Activated CD4-positive, alpha-beta T cell treated with anti-CD3 and anti-CD28 coated beads for 36 hours (primary cell): ENCODE results near the gene PALM2AKAP2. TPM values are rescaled to one million over a fixed set of nuclear protein-coding genes. Genes with fewer than 3 reads are reported as not detected.

Experiments
- ATAC-seq: fragments of 200-7000 bp; cut with Tn5 transposase; one replicate; pipeline ENCODE4 v1.10.0; 2021; ENCODE audit warnings: mild to moderate bottlenecking, moderate library complexity
- CTCF ChIA-PET: fragments of 350-600 bp; sonication (Branson Sonifier 250); formaldehyde crosslinking; loops from one replicate; lab custom pipeline; 2021; ENCODE audit warnings: antibody characterized with exemption; lab: Charles Lee
- POLR2A ChIA-PET: fragments of 350-600 bp; sonication (Branson Sonifier 250); formaldehyde crosslinking; loops from one replicate; lab custom pipeline; 2021; ENCODE audit warnings: antibody characterized with exemption, inconsistent platforms; lab: Charles Lee
- DNase-seq: peaks from one replicate; pipeline ENCODE4 v3.0.0-alpha.2; 2020
- H3K27ac Mint-ChIP-seq: one replicate; pipeline ENCODE4 v1.8.0; 2021; ENCODE audit warnings: mixed read lengths
- H3K27me3 Mint-ChIP-seq: one replicate; pipeline ENCODE4 v1.8.0; 2021; ENCODE audit warnings: mixed read lengths
- H3K36me3 Mint-ChIP-seq: one replicate; pipeline ENCODE4 v1.8.0; 2021; ENCODE audit warnings: low read depth, mixed read lengths
- H3K4me1 Mint-ChIP-seq: one replicate; pipeline ENCODE4 v1.8.0; 2021; ENCODE audit warnings: mixed read lengths
- H3K4me3 Mint-ChIP-seq: one replicate; pipeline ENCODE4 v1.8.0; 2021; ENCODE audit warnings: mild to moderate bottlenecking, moderate library complexity, mixed read lengths
- H3K9me3 Mint-ChIP-seq: one replicate; pipeline ENCODE4 v1.8.0; 2021; ENCODE audit warnings: low read depth, mixed read lengths
- intact Hi-C, 2 experiments: fragments of 100-400 bp; cut with DNase I in 1 of 2; cut with micrococcal nuclease in 1 of 2; formaldehyde crosslinking; loops; one replicate each; pipeline versions ENCODE4 v1.14.2 to v1.15.1; 2022 to 2024; cut with DNase I, micrococcal nuclease
- total RNA-seq, 2 experiments: library from RNA; stranded (reverse); gene quantifications; one replicate each; pipeline ENCODE4 v1.2.3, GENCODE V29; 2021

Gene PALM2AKAP2
- 1 to 10 TPM in 1 of 2 experiments, under 1 TPM in 1; 0.39 to 1.0 TPM for total RNA-seq

DNA sequence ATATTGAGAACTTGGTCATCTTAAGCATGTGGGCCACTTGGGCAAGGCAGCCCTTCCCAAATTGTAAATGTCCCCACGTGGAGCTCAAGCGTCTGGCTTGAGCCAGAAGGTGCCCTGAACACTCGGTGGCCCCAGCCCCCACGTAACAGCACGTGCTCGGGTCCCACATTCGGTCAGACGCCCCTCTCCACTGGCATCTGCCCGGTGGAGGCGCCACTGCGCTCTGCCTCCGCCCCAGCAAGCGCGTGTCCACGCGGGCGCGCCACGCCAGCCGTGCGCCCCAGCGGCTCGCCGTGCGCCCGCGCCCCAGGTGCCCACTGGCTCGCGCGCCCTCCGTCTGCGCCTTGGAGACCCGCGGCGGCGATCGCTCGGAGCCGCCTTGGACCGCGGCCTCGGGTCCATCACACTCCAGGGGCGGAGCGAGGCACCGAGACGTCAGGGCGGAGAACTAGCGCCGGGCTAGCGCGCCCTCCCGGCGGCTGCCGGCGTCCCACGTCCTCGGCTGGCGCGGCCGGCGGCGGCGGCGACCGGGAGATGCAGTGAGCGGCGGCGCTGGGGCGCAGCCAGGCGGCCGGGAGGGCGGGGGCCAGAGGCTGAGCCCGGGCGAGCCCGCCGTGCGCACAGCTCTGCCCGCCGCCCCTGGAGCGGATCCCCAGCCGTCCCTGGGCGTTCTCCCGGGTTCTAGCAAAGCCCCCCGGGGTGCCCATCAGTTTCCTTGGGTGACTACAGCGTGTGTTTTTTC lies at the start of gene PALM2AKAP2:
TSS of gene PALM2AKAP2 (plus strand) at position 488 of the 742 bp plus-strand sequence. CDS start 291 bp downstream, outside the sequence.
- Mint-ChIP-seq H3K4me1 (peaks cover 6% of the 10 kb centered on the region), H3K4me3 (no peak within 1 kb of the TSS), H3K9me3 (no peaks in the 10 kb centered on the region), H3K36me3 (no peaks in the 10 kb centered on the region), H3K27me3 (peaks cover 37% of the 10 kb centered on the region), H3K27ac (no peak within 1 kb of the TSS)
- POLR2A ChIA-PET, result no interaction called here
- CTCF ChIA-PET, result interaction anchor here (0.7 kb wide), 1 partner anchor 28 kb away, joined by 3 read pairs; no protein-coding TSS in a partner anchor
- ATAC-seq (peak; percentile 44), DNase-seq (peak; percentile 31)
- intact Hi-C loops, result no loop called here

DNA sequence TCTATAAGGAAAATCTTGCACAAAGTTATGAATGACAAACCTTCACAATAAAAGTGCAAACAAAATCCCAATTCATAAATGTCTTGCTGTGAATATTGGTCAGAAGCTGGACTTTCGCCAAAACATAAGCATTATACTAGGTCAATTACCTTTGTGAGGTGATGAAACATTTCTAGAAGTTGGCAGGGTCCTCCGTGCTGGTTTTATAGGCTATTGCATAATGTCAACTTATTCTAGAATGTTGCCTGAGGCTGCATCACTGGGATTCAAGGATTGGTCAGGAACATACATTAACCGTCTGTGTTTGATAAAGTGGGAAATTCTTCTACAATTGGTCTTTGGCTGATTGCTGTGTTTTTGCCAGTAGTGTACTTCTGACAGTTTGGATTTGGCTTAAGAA lies 49.8 kb upstream of the PALM2AKAP2 start:
- DNase-seq (no peak), ATAC-seq (no peak)
- Mint-ChIP-seq H3K36me3 (no peaks in the 10 kb centered on the region), H3K27me3 (peaks cover 10% of the 10 kb centered on the region), H3K4me1 (no peaks in the 10 kb centered on the region), H3K4me3 (no peak overlapping the region), H3K27ac (no peak overlapping the region), H3K9me3 (no peaks in the 10 kb centered on the region)
- intact Hi-C loops, result no loop called here
- ChIA-PET POLR2A (no interaction called here), CTCF (no interaction called here)

DNA sequence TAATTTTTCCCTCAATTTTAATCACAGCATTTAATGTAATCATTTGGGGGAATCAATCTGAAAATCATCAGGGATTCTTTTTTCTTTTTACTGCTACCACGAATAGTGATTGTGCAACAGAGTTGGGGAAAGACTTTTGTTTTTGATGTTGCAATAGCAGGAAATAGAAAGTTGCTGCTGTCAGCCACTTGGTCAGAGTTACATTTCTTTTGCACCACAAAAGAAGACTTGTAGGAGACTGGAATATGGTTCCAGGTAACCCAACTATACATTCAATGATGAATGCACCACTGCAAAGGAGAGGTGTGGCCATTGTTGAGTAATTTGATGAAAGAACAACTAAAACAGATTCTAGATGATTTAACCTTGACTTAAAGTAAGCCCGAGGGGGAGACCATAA lies 46.3 kb upstream of the PALM2AKAP2 start:
- no peaks in the 10 kb centered on the region for H3K9me3 Mint-ChIP-seq
- intact Hi-C loops, result no loop called here
- no peak overlapping the region for H3K4me3 Mint-ChIP-seq
- ATAC-seq (peak; percentile 51), DNase-seq (no peak)
- no peaks in the 10 kb centered on the region for H3K4me1 Mint-ChIP-seq
- ChIA-PET POLR2A (no interaction called here), CTCF (no interaction called here)
- no peaks in the 10 kb centered on the region for H3K36me3 Mint-ChIP-seq
- peaks cover 11% of the 10 kb centered on the region for H3K27me3 Mint-ChIP-seq
- no peak overlapping the region for H3K27ac Mint-ChIP-seq

DNA sequence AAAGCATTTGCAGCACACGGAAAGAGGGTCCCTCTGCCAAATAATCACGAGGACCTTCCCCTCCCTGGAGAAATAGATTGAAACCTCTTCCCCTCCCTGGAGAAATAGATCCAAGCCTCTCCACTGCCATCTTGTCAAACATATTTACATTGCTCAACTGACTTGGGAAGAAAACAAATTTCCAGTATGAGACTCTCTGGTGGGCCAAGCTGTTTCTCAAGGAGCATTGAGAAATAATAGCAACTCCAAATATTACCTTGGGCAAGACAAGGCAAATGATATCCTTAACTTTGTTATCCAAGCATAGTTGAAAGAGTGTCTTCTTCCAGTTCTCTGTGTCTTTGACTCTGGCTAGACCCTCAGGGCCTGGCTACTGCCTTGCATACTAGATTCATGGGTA lies 45.2 kb upstream of the PALM2AKAP2 start:
- Mint-ChIP-seq H3K27me3 (peaks cover 10% of the 10 kb centered on the region), H3K4me1 (no peaks in the 10 kb centered on the region), H3K9me3 (no peaks in the 10 kb centered on the region), H3K4me3 (no peak overlapping the region), H3K36me3 (no peaks in the 10 kb centered on the region), H3K27ac (no peak overlapping the region)
- no peak for DNase-seq
- intact Hi-C loops, result no loop called here
- ChIA-PET CTCF (no interaction called here), POLR2A (no interaction called here)
- ATAC-seq, result no peak

DNA sequence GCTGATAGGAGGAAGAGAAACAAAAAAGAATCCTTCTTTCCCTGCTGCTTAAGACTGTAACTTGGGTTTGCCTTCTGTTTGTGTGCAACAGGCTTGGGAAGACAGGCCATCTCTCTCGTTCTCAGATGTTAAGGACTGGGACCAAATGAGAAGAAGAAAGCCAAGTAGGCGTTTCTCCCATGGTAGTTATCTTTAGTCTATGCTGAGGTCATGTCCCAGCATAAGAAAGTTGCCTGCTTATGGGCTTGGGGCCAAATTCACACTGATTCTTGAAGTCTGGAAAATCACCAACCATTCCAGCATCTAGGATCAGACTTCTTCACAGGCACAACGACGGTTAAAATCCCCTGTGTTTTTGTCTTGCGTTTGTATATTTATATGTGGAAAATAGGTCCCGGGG lies 44.2 kb upstream of the PALM2AKAP2 start:
- POLR2A ChIA-PET, result no interaction called here
- H3K27ac Mint-ChIP-seq, result no peak overlapping the region
- H3K9me3 Mint-ChIP-seq, result no peaks in the 10 kb centered on the region
- no peaks in the 10 kb centered on the region for H3K36me3 Mint-ChIP-seq
- intact Hi-C loops, result no loop called here
- CTCF ChIA-PET, result no interaction called here
- ATAC-seq, result no peak
- no peaks in the 10 kb centered on the region for H3K4me1 Mint-ChIP-seq
- peaks cover 10% of the 10 kb centered on the region for H3K27me3 Mint-ChIP-seq
- H3K4me3 Mint-ChIP-seq, result no peak overlapping the region
- no peak for DNase-seq

DNA sequence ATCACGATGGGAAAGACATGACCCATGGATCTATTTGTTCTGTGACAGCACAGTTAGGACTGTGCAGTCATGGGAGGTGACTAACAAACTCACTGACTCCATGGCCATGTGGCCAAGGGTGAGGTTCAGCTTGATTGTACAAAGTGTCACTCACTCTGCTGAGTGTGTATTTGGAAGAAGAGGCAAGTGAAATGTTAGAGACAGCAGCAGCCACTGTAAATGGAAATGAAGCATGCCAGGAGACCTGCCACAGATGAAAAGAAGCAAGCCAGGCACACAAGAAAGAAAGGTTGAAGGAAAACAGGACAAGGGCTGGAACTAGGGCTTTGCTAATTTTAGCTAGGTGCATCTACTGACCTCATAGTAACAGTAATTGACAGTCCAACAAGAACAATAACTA lies 42.7 kb upstream of the PALM2AKAP2 start:
- ChIA-PET CTCF (no interaction called here), POLR2A (no interaction called here)
- no peak overlapping the region for H3K27ac Mint-ChIP-seq
- ATAC-seq, result no peak
- H3K4me3 Mint-ChIP-seq, result no peak overlapping the region
- H3K27me3 Mint-ChIP-seq, result peaks cover 12% of the 10 kb centered on the region
- DNase-seq, result no peak
- intact Hi-C loops, result no loop called here
- no peaks in the 10 kb centered on the region for H3K36me3 Mint-ChIP-seq
- H3K4me1 Mint-ChIP-seq, result no peaks in the 10 kb centered on the region
- no peaks in the 10 kb centered on the region for H3K9me3 Mint-ChIP-seq

DNA sequence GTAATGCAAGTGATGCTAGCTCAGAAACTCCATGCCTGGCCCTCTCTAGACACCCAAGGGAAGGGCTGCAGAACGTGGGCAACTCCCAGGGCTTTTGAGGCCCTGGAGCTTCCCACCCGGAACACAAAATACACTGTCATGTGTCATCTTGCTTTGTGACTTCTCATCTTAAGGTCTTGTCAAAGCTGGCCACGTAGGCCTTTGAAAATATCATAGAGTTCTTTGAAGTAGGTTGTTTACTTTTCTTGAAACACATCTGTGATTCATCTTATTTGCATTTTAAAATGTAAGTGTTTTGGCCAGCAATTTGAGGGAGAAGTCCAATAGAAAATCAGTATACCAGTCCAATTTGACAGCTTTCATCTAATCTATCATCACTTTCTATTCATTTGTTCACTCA lies 40.2 kb upstream of the PALM2AKAP2 start:
- DNase-seq, result no peak
- Mint-ChIP-seq H3K4me1 (no peaks in the 10 kb centered on the region), H3K27me3 (peaks cover 11% of the 10 kb centered on the region), H3K9me3 (no peaks in the 10 kb centered on the region), H3K27ac (no peak overlapping the region), H3K36me3 (no peaks in the 10 kb centered on the region), H3K4me3 (no peak overlapping the region)
- intact Hi-C loops, result no loop called here
- ChIA-PET POLR2A (no interaction called here), CTCF (no interaction called here)
- ATAC-seq, result no peak

DNA sequence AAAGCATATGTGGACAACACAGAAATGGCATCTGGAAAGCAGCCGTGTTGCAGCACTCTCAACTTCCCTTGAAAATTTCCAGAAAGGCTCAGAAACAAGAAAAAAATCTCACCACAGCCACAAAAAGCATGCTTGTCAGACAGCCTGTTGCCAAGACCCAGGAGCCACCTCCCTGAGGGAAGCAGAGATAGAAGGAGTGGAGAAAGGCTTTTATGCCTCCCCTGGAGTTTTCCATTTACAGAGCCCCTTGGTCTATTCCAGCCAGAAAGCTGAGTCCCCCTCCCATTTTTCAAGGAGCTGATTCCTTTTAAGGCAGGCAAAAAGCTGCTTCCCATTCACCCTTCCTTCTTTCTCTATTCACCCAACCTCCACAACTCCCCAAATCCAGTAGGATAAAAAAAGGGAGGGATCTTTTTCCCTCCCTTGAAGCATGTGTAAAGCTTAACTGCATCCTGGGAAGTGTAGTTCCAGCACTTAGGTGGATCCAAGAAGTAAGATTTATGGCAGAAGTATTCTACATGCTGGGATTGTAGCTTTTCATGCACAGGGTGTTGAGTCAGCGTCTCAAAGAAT lies 37.1 kb upstream of the PALM2AKAP2 start:
- Mint-ChIP-seq H3K9me3 (no peaks in the 10 kb centered on the region), H3K36me3 (no peaks in the 10 kb centered on the region), H3K27ac (no peak overlapping the region), H3K27me3 (peaks cover 19% of the 10 kb centered on the region), H3K4me3 (no peak overlapping the region), H3K4me1 (no peaks in the 10 kb centered on the region)
- CTCF ChIA-PET, result interaction anchor here (0.5 kb wide), 1 partner anchor 114 kb away, joined by 3 read pairs; no protein-coding TSS in a partner anchor
- intact Hi-C loops, result no loop called here
- POLR2A ChIA-PET, result no interaction called here
- ATAC-seq (no peak), DNase-seq (no peak)

DNA sequence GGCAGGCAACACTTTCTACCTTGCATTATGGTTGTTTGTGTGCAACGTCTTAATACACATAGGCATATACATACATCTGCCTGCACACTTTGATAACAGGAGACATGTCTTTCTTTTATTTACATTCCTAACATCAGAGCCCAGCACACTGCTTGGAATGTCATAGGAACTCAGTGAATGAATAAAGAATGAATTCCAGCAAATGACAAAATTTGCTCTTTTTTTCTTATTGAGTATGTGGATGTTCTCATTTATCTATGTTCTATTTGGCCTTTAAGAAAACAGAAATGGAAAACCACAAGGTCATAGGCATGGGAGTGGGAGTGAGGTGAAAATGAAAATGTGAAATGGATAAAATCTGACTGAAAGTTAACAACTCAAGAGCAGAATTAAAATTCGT lies 36.3 kb upstream of the PALM2AKAP2 start:
- DNase-seq (no peak), ATAC-seq (no peak)
- intact Hi-C loops, result no loop called here
- Mint-ChIP-seq H3K9me3 (no peaks in the 10 kb centered on the region), H3K27me3 (peaks cover 19% of the 10 kb centered on the region), H3K4me1 (no peaks in the 10 kb centered on the region), H3K4me3 (no peak overlapping the region), H3K36me3 (no peaks in the 10 kb centered on the region), H3K27ac (no peak overlapping the region)
- POLR2A ChIA-PET, result no interaction called here
- CTCF ChIA-PET, result interaction anchor here (1.2 kb wide), 1 partner anchor 169 kb away, joined by 3 read pairs; no protein-coding TSS in a partner anchor

DNA sequence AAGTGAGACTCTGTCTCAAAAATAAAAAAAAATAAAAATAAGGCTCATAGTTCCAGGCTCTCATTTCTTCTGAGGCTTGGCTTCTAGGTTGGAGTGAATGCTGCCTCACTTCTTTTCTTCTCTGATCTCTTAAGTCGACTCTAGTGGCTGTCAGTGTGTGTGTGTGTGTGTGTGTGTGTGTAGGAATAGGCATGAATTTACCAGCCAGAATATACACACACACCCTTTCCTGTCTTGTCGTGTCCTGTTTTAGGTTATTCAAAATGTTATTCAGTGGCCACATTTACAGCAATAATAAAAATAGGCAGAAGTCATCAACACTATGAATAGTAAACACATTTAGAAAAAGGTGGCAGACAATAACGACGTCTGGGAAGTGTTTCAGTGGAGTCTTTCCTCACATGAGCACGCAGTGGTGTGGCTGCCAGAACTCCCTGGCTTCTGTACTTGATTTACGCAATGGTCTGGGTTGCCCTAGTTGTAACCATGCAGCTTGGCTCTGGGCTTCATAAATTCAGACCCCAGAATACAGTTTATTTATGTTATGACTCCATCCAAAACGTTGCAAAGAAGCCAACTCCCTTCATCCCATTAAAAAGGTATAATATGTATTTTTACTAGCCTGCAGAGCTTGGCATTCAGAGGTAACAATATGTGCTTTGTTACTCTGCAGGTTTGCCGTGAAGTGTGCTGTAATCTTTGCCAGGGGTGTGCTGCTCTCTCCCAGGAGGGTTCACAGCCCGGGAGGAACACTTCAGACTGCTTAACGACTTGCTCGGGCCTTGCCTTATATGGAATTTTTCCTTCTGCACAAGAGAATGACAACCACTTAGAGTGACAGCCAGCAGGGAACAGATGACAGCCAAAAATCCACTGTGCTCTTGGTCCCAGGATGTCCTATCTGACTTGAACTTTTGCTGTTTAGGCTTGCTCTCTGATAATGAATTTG lies 34.4 kb upstream of the PALM2AKAP2 start:
- intact Hi-C loops, result no loop called here
- ChIA-PET POLR2A (no interaction called here), CTCF (no interaction called here)
- H3K9me3 Mint-ChIP-seq, result no peaks in the 10 kb centered on the region
- DNase-seq, result no peak
- no peaks in the 10 kb centered on the region for H3K36me3 Mint-ChIP-seq
- no peaks in the 10 kb centered on the region for H3K4me1 Mint-ChIP-seq
- H3K27ac Mint-ChIP-seq, result no peak overlapping the region
- H3K27me3 Mint-ChIP-seq, result peaks cover 20% of the 10 kb centered on the region
- no peak for ATAC-seq
- H3K4me3 Mint-ChIP-seq, result no peak overlapping the region

DNA sequence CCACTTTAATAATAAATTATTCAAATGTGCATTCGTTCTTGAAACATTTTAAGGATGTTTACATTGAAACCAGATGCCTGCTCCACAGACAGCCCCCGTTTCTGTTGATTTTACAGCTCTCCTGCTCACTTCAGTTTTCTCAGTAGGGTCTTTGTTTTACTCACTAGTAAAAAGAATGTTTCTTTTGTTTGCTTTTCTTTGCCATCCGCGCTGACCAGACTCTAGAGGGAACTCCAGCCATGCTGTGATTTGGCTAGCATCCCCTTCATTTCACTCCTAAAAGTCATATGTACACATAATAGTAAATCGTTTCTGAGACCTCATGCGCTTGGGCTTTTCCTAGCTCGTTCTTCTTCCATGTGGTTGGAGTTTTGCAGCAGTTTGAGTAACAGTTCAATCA lies 28.7 kb upstream of the PALM2AKAP2 start:
- CTCF ChIA-PET, result interaction anchor here (0.8 to 1.7 kb wide), 3 partner anchors 17 to 391 kb away, joined by 3 to 4 read pairs (median 3); no protein-coding TSS in a partner anchor
- Mint-ChIP-seq H3K36me3 (no peaks in the 10 kb centered on the region), H3K4me3 (no peak overlapping the region), H3K27ac (no peak overlapping the region), H3K9me3 (no peaks in the 10 kb centered on the region), H3K27me3 (peaks cover 15% of the 10 kb centered on the region), H3K4me1 (no peaks in the 10 kb centered on the region)
- DNase-seq (no peak), ATAC-seq (no peak)
- POLR2A ChIA-PET, result no interaction called here
- intact Hi-C loops, result no loop called here
